ENCODE data around the gene RHOT2.

The RHOT2 gene

GRCh38 chr16:671353-672131, 3.6 kb downstream of the RHOT2 start:
- no peak overlapping the region for H3K4me3 ChIP-seq (ENCODE audit: low read length)
- DNase-seq (ENCODE audit: low read depth) = no peak
- TF ChIP-seq CTCF (IDR thresholded peaks at IDR 0.05; ENCODE audit: insufficient read depth, low read depth, low read length, missing control alignments) = no peak

- no peak for TF ChIP-seq CTCF (IDR thresholded peaks at IDR 0.05; ENCODE audit: insufficient read depth, low read depth, low read length, missing control alignments)
- DNase-seq (ENCODE audit: low read depth) = no peak
- H3K4me3 ChIP-seq (ENCODE audit: low read length) = no peak overlapping the region
Measured at GRCh38 chr16:672371-672770, 4.4 kb downstream of the RHOT2 start.

DNA sequence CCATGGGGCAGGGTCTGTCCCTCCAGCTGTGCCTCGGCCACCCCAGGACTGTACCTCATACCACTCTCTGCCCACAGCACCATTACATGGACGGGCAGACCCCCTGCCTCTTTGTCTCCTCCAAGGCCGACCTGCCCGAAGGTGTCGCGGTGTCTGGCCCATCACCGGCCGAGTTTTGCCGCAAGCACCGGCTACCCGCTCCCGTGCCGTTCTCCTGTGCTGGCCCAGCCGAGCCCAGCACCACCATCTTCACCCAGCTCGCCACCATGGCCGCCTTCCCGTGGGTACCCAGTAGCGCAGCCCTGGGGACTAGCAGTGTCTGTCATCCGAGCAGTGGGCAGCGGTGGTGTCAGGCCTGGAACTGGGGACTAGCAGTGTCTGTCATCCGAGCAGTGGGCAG, 4.9 kb downstream of the RHOT2 start:
- TF ChIP-seq CTCF (IDR thresholded peaks at IDR 0.05; ENCODE audit: insufficient read depth, low read depth, low read length, missing control alignments) = no peak
- no peak overlapping the region for H3K4me3 ChIP-seq (ENCODE audit: low read length)
- DNase-seq (ENCODE audit: low read depth) = no peak

DNA sequence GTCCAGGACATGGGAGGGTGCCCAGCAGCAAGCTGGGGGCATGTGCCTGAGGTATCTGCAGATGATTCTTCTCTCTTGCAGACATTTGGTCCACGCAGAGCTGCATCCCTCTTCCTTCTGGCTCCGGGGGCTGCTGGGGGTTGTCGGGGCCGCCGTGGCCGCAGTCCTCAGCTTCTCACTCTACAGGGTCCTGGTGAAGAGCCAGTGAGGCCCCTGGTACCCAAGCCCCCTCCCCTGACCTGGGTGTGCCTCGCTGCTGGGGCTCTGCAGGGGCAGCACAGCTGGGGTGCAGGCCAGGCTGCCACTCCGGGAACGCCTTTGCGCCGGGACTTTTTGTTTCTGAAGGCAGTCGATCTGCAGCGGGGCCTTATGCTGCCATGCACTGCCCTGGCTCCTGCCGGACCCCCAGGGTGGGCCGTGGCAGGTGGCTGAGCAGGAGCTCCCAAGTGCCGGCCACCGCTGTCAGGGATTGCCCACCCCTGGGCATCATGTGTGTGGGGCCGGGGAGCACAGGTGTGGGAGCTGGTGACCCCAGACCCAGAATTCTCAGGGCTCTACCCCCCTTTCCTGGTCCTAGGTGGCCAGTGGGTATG, 5.6 kb downstream of the RHOT2 start:
- TF ChIP-seq CTCF (IDR thresholded peaks at IDR 0.05; ENCODE audit: insufficient read depth, low read depth, low read length, missing control alignments) = no peak
- no peak overlapping the region for H3K4me3 ChIP-seq (ENCODE audit: low read length)
- DNase-seq (ENCODE audit: low read depth) = no peak

- DNase-seq (ENCODE audit: low read depth) = no peak
- no peak overlapping the region for H3K4me3 ChIP-seq (ENCODE audit: low read length)
Measured at GRCh38 chr16:674214-674881, 6.4 kb downstream of the RHOT2 start.

More at GRCh38 chr16:674214-674881, 6.4 kb downstream of the RHOT2 start:
- no peak for TF ChIP-seq CTCF (IDR thresholded peaks at IDR 0.05; ENCODE audit: insufficient read depth, low read depth, low read length, missing control alignments)
